Stimulated activated CD4-positive, alpha-beta T cell treated with anti-CD3 and anti-CD28 coated beads, Interleukin-1b, Interleukin-23, amount 100 ng/mL, for 24 hours (primary cell): ENCODE data around the gene DPM3.
"Not testable (repeated sequence)": the region's sequence is repeated elsewhere in the genome, so short reads cannot be mapped to it uniquely, and the experiment has no call there.

ENCODE experiments used
- DNase-seq, 4 experiments: peaks; one replicate each; pipeline ENCODE4 v3.0.0-alpha.2; 2020; ENCODE audit warnings: low read depth in 4 of 4, low spot score in 1 of 4

Gene DPM3

GRCh38 chr1:155126556-155127104, 13.7 kb downstream of the DPM3 start:
- DNase-seq, result no peak

- no peak for DNase-seq
Observed at GRCh38 chr1:155125946-155126555, 14.3 kb downstream of the DPM3 start.

- no peak for DNase-seq
Observed at GRCh38 chr1:155125511-155125945, 14.8 kb downstream of the DPM3 start.

GRCh38 chr1:155124503-155125463, 15.5 kb downstream of the DPM3 start:
- DNase-seq, result no peak

- DNase-seq, result no peak
Observed at GRCh38 chr1:155123801-155124200, 16.5 kb downstream of the DPM3 start.

GRCh38 chr1:155122308-155122707, 18.0 kb downstream of the DPM3 start:
- DNase-seq, result no peak

- no peak for DNase-seq
Observed at GRCh38 chr1:155121249-155121648, 19.1 kb downstream of the DPM3 start.

GRCh38 chr1:155120253-155120652, 20.1 kb downstream of the DPM3 start:
- no peak for DNase-seq

- not testable (repeated sequence) for DNase-seq
Observed at GRCh38 chr1:155118090-155118489, 22.2 kb downstream of the DPM3 start.

- DNase-seq, result no peak
Observed at GRCh38 chr1:155117610-155118009, 22.7 kb downstream of the DPM3 start.

GRCh38 chr1:155116113-155116764, 24.1 kb downstream of the DPM3 start:
- DNase-seq, result no peak

- no peak for DNase-seq
Observed at GRCh38 chr1:155113450-155113980, 26.8 kb downstream of the DPM3 start.

GRCh38 chr1:155110826-155111225, 29.5 kb downstream of the DPM3 start:
- DNase-seq, result no peak

GRCh38 chr1:155110381-155110780, 29.9 kb downstream of the DPM3 start:
- no peak for DNase-seq

GRCh38 chr1:155108296-155108695, 32.0 kb downstream of the DPM3 start:
- no peak for DNase-seq

- DNase-seq, result no peak
Observed at GRCh38 chr1:155107309-155108264, 32.7 kb downstream of the DPM3 start.

GRCh38 chr1:155106862-155107261, 33.5 kb downstream of the DPM3 start:
- DNase-seq, result no peak

GRCh38 chr1:155105604-155106011, 34.7 kb downstream of the DPM3 start:
- DNase-seq, result no peak

GRCh38 chr1:155104605-155105534, 35.5 kb downstream of the DPM3 start:
- DNase-seq, result no peak
